Motor neuron (in vitro differentiated cells): ENCODE measurements around the gene TSPEAR. TPM values are rescaled to one million over a fixed set of nuclear protein-coding genes. Genes with fewer than 3 reads are reported as not detected.

Experiments used
- ATAC-seq, 8 experiments: fragments of 200-7000 bp; cut with Tn5 transposase; replicated peaks in 6 of 8; 2 replicates each; pipeline ENCODE4 v1.8.0; 2021; ENCODE audit warnings: mild to moderate bottlenecking in 8 of 8, moderate library complexity in 8 of 8
- H3K27ac ChIP-seq, 2 donors: fragments of 250-450 bp; sonication (Bioruptor Pico); 2 replicates each; pipeline ENCODE4 v1.9.0; 2021; ENCODE audit warnings: antibody characterized with exemption in 2 of 2, mild to moderate bottlenecking in 2 of 2, moderate library complexity in 1 of 2
- H3K4me1 ChIP-seq, 2 donors: fragments of 250-450 bp; sonication (Bioruptor Pico); replicated peaks in 1 of 2; 2 replicates each; pipeline ENCODE4 v1.6.1; 2021; ENCODE audit warnings: antibody characterized with exemption in 2 of 2, mild to moderate bottlenecking in 2 of 2, moderate library complexity in 1 of 2
- H3K4me3 ChIP-seq, 5 donors: fragments of 250-450 bp; sonication (Bioruptor Pico); 2 replicates each; pipeline ENCODE4 v1.9.0; 2021; ENCODE audit warnings: antibody characterized with exemption in 5 of 5, mild to moderate bottlenecking in 5 of 5, moderate library complexity in 4 of 5
- WGBS, 10 experiments: fragments of 450-650 bp; shearing (Covaris generic); methylation state at CpG; one replicate each; pipeline ENCODE4 v1.0.0; 2022; 5-methylcytosine and 5-hydroxymethylcytosine counted together
- in situ Hi-C, 9 experiments: fragments of 400-800 bp; cut with MboI; loops; one replicate each; pipeline ENCODE4 v1.15.0; 2021; ENCODE audit warnings: low sequenced_read_pairs in 9 of 9, low pct_unique_long_range_greater_than_20kb in 2 of 9; ENCODE audit not compliant: unreplicated experiment in 9 of 9
- total RNA-seq, 8 experiments: library from RNA; unstranded; fragments of 300-600 nt; gene quantifications; 2 replicates each; pipeline versions ENCODE4 v1.2.3 to v1.2.4, GENCODE V29; 2022

The TSPEAR gene
- total RNA-seq, 8 experiments from 2014 or later: 0.21 to 0.66 (median 0.31) TPM; not detected in 1

GRCh38 chr21:44537930-44538911 lies 173.2 kb downstream of the TSPEAR start:
- no peak for ATAC-seq
- in situ Hi-C loops: no loop called here
- no peak overlapping the region for H3K4me3 ChIP-seq
- H3K4me1 ChIP-seq: peaks cover 0 to 8% of the 10 kb centered on the region in 2 donors
- WGBS, 10 experiments: 36 to 100% (median 86%) methylated on average over 1 to 16 of the region's 33 CpGs; no CpG with 5 or more reads in 4 of the 10 experiments
- H3K27ac ChIP-seq: no peak overlapping the region

GRCh38 chr21:44535963-44536362 lies 175.4 kb downstream of the TSPEAR start:
- ATAC-seq: peak in 4 of 8 experiments; percentile 12 to 53 (median 35)
- Histone ChIP-seq H3K4me3 (no peak overlapping the region), H3K27ac (no peak overlapping the region), H3K4me1 (peaks cover 0 to 8% of the 10 kb centered on the region in 2 donors)
- 0 to 70% (median 41%) methylated on average over 1 to 7 of the region's 7 CpGs; no CpG with 5 or more reads in 2 of the 10 experiments for WGBS, 10 experiments
- in situ Hi-C loops: no loop called here

GRCh38 chr21:44534688-44535087 lies 176.7 kb downstream of the TSPEAR start:
- ATAC-seq: no peak
- in situ Hi-C loops: no loop called here
- peaks cover 0 to 4% of the 10 kb centered on the region in 2 donors for H3K4me1 ChIP-seq
- no peak overlapping the region for H3K27ac ChIP-seq
- no peak overlapping the region for H3K4me3 ChIP-seq
- WGBS, 10 experiments: 88 to 100% (median 100%) methylated on average over 1 to 6 of the region's 6 CpGs; no CpG with 5 or more reads in 1 of the 10 experiments

GRCh38 chr21:44533891-44534627 lies 177.3 kb downstream of the TSPEAR start:
- Histone ChIP-seq H3K4me3 (no peak overlapping the region), H3K4me1 (peaks cover 0 to 4% of the 10 kb centered on the region in 2 donors), H3K27ac (no peak overlapping the region)
- WGBS, 10 experiments: no CpG with 5 or more reads among the region's 21 CpGs
- ATAC-seq: peak in 4 of 8 experiments; percentile 4 to 51 (median 26)
- in situ Hi-C loops: no loop called here

GRCh38 chr21:44533121-44533890 lies 178.1 kb downstream of the TSPEAR start:
- H3K4me3 ChIP-seq: no peak overlapping the region
- H3K4me1 ChIP-seq: peaks cover 0 to 4% of the 10 kb centered on the region in 2 donors
- H3K27ac ChIP-seq: no peak overlapping the region
- in situ Hi-C loops: no loop called here
- 47 to 100% (median 84%) methylated on average over 1 to 3 of the region's 37 CpGs; no CpG with 5 or more reads in 7 of the 10 experiments for WGBS, 10 experiments
- ATAC-seq: peak in 4 of 8 experiments; percentile 11 to 13 (median 12)

GRCh38 chr21:44532712-44533111 lies 178.7 kb downstream of the TSPEAR start:
- Histone ChIP-seq H3K4me1 (peaks cover 0 to 4% of the 10 kb centered on the region in 2 donors), H3K4me3 (no peak overlapping the region), H3K27ac (no peak overlapping the region)
- in situ Hi-C loops: no loop called here
- WGBS, 10 experiments: 50 to 100% (median 85%) methylated on average over 1 to 15 of the region's 16 CpGs; no CpG with 5 or more reads in 3 of the 10 experiments
- ATAC-seq: no peak

GRCh38 chr21:44531606-44532564 lies 179.5 kb downstream of the TSPEAR start:
- in situ Hi-C loops: no loop called here
- H3K27ac ChIP-seq: no peak overlapping the region
- no peak overlapping the region for H3K4me3 ChIP-seq
- H3K4me1 ChIP-seq: peaks cover 0 to 4% of the 10 kb centered on the region in 2 donors
- peak in 4 of 8 experiments; percentile 14 to 36 (median 16) for ATAC-seq
- 32 to 94% (median 60%) methylated on average over 1 to 14 of the region's 30 CpGs; no CpG with 5 or more reads in 1 of the 10 experiments for WGBS, 10 experiments

GRCh38 chr21:44530903-44531605 lies 180.3 kb downstream of the TSPEAR start:
- Histone ChIP-seq H3K27ac (no peak overlapping the region), H3K4me1 (peaks cover 0 to 3% of the 10 kb centered on the region in 2 donors), H3K4me3 (no peak overlapping the region)
- 52 to 90% (median 66%) methylated on average over 2 to 17 of the region's 23 CpGs; no CpG with 5 or more reads in 4 of the 10 experiments for WGBS, 10 experiments
- ATAC-seq: no peak
- in situ Hi-C loops: no loop called here

- Histone ChIP-seq H3K4me1 (no peaks in the 10 kb centered on the region), H3K27ac (no peak overlapping the region), H3K4me3 (no peak overlapping the region)
- in situ Hi-C loops: no loop called here
- WGBS, 10 experiments: 0 to 100% (median 81%) methylated on average over 1 to 4 of the region's 7 CpGs
- no peak for ATAC-seq
These were observed 181.0 kb downstream of the TSPEAR start for GRCh38 chr21:44530221-44530902.

GRCh38 chr21:44529503-44530125 lies 181.8 kb downstream of the TSPEAR start:
- H3K27ac ChIP-seq: no peak overlapping the region
- H3K4me1 ChIP-seq: no peaks in the 10 kb centered on the region
- in situ Hi-C loops: no loop called here
- H3K4me3 ChIP-seq: no peak overlapping the region
- ATAC-seq: no peak
- WGBS, 10 experiments: 10 to 94% (median 82%) methylated on average over 1 to 6 of the region's 23 CpGs; no CpG with 5 or more reads in 6 of the 10 experiments
